ENCODE results near the gene ZNF764.
"Not testable (repeated sequence)": the region's sequence is repeated elsewhere in the genome, so short reads cannot be mapped to it uniquely, and the experiment has no call there.

DNA sequence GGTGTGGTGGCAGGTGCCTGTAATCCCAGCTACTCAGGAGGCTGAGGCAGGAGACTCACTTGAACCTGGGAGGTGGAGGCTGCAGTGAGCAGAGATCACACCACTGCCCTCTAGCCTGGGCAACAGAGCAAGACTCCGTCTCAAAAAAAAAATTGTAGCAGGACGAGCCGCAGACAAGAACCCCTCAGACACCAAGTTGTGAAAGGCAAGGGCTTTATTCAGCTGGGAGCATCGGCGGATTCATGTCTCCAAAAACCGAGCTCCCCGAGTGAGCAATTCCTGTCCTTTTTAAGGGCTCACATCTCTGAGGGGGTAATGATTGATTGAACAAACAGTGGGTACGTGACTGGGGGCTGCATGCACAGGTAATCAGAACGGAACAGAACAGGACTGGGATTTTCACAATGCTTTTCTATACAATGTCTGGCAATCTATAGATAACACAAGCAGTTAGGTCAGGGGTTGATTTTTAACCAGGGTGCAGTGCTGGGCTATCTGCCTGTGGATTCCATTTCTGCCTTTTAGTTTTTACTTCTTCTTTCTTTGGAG lies 17.2 kb downstream of the ZNF764 start:
- TF ChIP-seq, protein P1, sequence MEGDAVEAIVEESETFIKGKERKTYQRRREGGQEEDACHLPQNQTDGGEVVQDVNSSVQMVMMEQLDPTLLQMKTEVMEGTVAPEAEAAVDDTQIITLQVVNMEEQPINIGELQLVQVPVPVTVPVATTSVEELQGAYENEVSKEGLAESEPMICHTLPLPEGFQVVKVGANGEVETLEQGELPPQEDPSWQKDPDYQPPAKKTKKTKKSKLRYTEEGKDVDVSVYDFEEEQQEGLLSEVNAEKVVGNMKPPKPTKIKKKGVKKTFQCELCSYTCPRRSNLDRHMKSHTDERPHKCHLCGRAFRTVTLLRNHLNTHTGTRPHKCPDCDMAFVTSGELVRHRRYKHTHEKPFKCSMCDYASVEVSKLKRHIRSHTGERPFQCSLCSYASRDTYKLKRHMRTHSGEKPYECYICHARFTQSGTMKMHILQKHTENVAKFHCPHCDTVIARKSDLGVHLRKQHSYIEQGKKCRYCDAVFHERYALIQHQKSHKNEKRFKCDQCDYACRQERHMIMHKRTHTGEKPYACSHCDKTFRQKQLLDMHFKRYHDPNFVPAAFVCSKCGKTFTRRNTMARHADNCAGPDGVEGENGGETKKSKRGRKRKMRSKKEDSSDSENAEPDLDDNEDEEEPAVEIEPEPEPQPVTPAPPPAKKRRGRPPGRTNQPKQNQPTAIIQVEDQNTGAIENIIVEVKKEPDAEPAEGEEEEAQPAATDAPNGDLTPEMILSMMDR (IDR thresholded peaks at IDR 0.05; ENCODE audit: low read length), result not testable (repeated sequence)
- not testable (repeated sequence) for TF ChIP-seq EZH2 (IDR thresholded peaks at IDR 0.05; ENCODE audit: borderline replicate concordance, low read length)

Measured in OCI-LY1 (cell line).